ENCODE results near the gene VEGFC.
A peak's percentile ranks its signal among the peaks of the same experiment; 100 is the strongest.

VEGFC gene, protein sequence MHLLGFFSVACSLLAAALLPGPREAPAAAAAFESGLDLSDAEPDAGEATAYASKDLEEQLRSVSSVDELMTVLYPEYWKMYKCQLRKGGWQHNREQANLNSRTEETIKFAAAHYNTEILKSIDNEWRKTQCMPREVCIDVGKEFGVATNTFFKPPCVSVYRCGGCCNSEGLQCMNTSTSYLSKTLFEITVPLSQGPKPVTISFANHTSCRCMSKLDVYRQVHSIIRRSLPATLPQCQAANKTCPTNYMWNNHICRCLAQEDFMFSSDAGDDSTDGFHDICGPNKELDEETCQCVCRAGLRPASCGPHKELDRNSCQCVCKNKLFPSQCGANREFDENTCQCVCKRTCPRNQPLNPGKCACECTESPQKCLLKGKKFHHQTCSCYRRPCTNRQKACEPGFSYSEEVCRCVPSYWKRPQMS

DNA sequence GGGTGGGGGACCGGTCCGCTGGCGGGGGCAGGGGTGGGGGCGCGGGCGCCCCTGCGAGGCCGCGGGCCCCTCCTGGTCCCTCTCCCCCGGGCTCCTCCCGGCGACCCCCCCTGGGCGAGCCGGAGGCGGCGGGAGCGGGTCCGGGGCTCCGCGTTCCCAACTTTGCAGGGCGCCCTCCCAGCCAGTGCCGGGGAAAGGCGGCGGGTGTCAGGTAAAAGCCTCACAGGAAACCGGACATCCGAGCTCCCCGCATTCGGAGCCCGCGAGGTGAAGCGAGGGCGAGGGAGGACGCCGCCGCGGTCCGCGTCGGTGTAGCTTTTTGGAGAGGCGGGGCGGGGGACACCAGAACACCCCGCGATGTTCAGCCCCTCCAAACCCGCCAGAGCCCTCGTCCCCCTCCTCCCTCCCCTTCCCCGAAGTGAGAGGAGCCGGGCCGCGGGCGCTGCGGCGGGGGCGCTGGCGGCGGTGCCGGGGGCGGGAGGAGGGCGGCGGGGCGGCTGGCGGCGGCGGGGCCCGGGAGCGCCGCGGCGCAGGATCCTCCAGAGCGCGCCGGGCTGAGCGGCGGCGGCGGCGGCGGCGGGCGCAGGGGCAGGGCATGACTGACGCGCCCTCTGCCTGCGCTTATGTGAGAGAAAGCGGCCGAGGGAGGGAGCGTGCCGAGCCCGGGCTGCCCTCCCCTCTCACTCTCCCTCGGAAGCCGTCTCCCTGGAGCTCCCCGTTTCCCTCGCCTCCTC lies at the start of gene VEGFC:
Gene VEGFC (minus strand): TSS at position 597 of the 734 bp plus-strand sequence. CDS start 611 bp downstream, outside the sequence.
- DNase-seq (ENCODE audit: low spot score) = peak; percentile 70

DNA sequence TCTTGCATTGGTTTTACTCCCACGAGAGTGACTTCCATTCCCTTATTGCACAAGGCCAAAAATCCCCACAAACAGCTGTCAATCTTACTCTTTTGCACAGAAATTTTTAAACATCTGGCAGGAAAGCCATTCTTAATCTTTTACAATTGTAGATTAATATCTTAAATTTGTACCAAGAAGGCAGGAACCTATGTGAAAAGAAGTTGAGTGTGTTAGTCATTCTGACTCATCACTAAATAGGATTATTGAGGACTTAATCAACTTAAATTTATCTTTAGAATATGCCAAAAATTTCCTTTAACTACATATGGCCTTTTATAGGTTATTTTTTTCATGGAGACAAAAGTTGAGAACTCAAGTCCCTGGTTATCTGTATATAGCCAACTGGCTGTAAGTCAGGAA lies 49.0 kb upstream of the VEGFC start:
- DNase-seq (ENCODE audit: low spot score) = no peak

DNA sequence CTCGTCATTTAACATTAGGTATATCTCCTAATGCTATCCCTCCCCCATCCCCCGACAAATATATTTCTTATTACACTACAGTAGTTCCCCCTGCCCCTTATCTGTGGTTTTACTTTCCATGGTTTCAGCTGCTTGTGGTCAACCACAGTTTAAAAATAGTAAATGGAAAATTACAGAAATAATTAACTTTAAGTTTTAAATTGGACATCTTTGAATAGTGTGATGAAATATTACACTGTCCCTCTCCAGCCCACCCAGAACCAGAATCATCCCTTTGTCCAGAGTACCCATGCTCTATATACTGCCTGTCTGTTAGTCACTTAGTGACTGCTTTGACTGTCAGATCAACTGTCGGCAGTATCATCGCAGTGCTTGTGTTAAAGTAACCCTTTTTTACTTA lies 47.4 kb upstream of the VEGFC start:
- DNase-seq (ENCODE audit: low spot score) = no peak

DNA sequence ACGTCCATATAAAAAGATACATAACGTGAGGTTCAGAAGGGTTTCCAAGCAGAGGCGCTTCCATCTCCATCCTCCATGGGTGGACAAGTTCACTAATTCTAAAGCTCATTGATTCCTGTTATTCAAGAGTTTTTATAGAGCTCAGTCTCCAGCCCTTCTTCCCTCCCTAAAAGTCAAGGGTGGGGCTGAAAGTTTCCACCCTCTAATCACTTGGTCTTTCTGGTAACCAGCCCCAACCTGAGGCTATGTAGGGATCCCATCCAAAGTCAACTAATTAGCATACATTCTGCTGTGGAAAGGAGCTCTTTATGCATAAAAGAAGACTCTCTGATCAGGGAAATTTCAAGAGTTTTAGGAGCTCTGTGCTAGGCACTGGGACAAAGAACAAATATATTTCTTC lies 46.9 kb upstream of the VEGFC start:
- no peak for DNase-seq (ENCODE audit: low spot score)

DNA sequence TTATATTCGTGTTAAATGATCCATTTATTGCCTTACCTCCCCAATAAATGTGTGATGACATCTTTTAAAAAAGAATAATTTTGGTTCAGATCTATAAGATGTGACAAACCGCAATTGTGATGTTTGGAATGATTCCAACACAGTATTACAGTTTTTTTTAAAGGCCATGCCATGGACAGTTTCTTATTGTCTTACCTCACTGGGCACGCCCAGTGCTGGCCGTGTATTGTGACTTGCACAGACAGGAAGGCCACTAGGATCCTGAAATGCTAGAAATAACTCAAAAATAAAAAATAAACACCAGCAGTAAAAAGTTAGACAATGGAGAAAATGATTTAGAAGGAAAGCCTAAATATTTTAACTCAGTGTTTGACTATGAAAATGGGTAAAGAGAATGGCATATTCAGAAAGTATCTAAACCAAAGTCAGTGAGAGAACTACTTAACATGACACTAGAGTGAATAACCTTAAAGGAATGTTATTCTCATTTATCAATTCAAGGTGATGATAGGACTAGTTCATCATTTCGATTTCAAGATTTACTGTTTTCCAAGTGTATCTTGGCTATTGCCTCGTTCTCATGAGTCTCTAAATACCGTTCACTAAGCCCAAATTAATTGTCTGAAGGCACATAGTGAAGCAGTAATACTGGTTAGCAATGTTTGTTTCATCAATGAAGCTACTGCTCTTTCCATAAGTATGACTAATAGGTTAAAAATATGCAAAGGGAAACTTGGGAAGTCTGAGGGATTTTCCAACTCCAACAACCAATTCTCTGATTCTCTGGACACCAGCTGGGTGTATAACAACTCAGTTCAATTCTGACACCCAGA lies 46.1 kb upstream of the VEGFC start:
- DNase-seq (ENCODE audit: low spot score) = peak; percentile 78

DNA sequence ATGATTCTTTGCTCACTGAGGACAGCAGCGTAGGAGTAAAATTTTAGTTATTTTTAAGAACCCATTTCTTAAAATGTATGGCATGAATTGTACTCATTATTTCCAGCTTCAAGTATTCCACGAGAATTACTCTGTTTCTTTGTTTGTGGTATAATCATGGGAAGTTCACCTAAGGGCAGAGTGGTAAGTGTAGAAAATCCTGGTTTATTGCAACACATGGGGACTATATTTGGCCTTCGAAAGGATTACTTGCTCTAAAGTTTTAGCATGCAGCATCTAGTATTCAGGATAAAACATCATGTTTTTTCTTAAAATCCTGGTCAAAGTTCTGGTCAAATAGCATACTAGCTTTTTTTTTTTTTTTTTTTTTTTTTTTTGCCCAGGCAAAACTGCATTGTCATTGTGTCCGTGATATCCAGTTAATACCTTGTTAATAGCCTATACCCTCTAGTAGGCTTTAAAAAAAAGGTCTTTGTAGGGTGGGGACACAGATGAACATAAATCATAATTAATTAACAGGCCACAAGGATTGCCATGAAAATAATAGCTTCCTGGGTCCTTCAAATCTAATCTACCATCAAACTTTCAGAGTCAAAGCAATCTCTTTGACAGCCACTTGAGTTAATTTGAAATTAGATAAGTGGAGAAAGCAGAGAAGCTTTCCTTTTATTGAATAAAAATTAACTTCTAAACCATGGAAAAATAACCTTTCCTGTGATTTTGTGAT lies 44.6 kb upstream of the VEGFC start:
- DNase-seq (ENCODE audit: low spot score) = no peak

DNA sequence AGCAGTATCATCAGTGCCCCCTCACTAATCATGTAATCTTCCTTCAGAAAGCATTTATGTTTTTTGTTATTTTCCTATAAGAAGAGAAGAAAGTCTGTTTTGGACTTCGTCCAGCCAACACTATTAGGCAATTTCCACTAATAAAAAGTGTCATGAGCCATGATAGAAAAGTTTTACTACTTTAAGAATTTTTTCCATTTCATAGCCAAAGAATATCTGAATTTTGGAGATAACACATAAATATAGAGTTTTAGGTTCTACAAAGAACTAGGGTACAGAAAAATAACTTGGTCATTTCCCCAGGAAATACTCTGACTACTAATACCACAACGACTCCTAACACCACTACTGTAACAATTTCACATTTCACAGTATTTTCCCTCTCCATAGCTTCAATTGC lies 41.8 kb upstream of the VEGFC start:
- DNase-seq (ENCODE audit: low spot score) = no peak

DNA sequence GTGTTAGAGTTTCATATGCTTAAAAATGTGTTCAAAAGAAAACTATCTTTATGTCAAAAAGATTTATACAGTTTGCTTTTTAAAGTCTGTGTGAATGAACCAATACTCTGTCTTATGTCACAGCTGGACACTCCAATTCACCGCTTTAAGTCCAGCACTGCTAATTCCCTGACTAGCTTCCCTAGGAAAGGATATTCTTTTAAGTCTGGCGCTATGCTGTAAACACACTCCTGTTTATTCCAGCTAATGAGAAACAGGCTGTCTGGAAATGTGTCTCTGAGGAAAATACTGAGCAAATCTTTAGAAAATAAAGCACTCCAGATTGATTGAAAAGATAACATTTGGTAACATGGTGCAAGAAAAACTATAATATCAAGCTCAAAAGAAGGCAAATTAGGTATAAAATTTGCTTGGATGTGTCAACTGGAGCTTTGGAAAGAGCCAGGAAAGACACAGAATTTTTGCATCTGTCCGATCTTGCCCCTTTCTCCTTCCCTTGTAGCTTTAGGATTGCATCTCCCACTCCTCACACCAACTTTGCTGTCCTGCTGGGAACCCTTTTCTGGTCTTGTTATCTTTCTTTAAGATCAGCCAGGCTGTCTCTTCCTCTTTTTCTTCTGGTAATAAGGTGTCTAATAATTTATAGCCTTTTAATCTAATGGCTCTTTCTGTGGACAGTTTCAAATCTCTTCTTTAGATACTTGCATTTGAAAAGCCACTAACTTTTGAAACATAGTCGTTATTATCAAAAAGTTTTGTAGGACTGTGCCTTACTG lies 40.9 kb upstream of the VEGFC start:
- DNase-seq (ENCODE audit: low spot score) = peak; percentile 24

DNA sequence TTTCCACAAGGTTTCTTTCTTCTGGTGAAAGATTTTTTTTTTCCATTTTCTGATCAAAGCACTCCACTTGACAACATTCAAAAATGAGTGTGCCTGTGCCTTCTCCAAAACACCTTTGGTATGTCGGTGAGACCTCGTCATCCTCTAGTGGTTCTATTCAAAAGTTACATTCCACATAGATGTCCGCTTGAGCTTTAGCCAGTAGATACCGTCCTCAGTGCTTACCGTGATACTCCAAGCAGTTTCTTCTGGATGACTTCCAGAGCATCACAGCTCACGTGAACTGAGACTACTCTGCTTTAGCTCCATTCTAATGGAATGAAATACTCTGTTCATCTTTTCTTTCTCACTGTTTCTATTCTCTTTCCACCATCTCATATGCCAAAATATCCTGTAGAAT lies 38.2 kb upstream of the VEGFC start:
- DNase-seq (ENCODE audit: low spot score) = no peak

DNA sequence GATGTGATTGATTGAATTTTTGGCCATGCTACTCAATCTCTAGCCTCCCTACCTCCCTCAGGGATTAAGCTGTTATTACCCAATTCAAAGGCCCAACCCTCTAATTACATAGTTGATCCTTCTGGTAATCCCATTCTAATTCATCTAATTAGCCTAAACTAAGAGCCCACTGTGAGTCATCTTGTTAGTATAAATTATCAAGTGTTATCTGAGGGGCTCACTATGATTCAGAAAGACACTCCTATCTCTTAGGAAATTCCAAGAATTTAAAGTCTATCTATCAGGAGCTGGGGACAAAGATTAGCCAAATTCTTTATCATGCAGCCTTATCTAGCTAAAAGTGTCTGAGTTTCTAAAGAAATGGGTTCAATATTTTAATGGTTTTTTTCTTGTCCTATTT lies 32.9 kb upstream of the VEGFC start:
- no peak for DNase-seq (ENCODE audit: low spot score)

DNA sequence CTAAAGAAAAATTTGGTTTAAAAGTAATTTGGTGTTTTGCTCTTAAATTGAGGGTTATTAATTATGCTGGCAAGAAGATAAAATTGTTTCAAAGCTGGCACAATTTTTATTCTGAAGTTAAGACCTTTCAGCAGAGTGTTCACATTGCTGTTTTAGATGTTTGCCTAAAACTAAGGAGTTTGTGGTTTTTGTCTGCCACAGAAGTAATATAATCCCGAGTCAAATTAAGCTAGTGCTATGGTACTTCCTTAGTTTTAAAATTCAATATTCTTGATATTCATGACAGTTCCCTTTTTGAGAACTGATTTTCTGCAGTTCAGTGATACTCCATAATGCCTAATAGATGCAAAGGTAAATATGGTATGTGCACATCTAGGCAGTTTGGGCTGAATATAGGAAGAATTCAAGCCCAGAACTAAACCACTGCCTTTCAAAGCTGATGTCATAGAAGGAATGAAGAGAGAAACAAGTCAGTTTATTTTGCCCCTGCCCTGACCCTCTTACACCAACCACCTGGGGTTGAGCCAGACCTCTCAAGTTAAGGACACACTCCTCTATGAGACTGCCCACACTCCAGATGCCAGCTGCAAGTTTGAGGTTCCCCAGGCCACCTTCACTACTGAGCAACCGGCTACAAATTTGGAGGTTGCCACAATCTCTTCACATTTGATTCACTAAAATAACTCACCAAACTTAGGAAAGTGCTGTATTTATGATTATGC lies 32.1 kb upstream of the VEGFC start:
- no peak for DNase-seq (ENCODE audit: low spot score)

DNA sequence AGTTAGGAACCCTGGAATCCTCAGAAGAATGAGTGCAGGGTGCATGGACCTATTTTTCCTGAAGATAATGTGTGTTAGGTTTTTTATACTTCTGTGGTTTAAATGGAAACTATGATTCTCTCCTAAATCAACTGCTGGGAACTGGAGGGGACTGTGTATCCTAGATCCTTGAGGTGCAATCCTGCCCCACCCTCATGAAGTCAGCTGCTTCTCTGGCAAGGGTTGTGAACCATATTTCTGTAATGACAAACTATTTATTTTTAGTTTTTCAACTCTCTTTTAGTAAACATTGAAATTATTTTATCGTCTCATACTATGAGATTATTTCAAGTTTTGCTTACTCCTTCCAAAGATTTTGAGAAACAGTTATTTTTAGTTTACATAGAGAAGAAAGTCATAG lies 25.8 kb upstream of the VEGFC start:
- DNase-seq (ENCODE audit: low spot score) = peak; percentile 48

DNA sequence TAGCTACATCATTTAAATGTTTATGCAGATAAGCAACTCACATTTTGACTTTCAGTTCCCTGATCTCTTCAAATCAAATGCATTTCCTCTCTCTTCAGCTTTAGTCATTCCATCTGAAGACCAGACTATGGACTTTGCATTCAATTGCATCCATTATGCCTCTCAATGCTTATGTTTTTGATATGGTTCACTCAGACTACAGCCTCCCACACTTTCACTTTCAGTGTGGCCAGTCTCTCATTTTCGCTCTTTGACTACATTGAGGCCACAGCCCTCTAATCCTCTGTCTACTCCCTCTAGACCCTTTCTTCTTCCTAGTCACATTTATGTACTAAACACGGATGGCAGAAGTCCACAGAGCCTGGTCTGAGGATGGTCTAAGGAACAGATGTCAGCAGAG lies 24.5 kb upstream of the VEGFC start:
- no peak for DNase-seq (ENCODE audit: low spot score)

DNA sequence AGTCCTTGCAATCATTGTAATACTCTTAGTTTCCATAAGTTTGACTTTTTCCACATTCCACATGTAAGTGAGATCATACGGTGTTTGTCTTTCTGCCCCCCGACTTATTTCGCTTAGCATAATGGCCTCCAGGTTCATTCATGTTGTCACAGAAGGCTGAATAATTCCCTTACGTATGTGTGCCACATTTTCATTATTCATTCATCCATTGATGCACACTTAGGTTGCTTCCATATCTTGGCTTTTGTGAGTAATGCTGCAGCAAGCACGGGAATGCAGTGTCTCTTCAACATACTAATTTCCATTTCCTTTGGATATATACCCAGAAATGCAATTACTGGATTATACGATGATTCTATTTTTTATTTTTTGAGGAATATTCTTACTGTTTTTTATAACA lies 22.0 kb upstream of the VEGFC start:
- no peak for DNase-seq (ENCODE audit: low spot score)

DNA sequence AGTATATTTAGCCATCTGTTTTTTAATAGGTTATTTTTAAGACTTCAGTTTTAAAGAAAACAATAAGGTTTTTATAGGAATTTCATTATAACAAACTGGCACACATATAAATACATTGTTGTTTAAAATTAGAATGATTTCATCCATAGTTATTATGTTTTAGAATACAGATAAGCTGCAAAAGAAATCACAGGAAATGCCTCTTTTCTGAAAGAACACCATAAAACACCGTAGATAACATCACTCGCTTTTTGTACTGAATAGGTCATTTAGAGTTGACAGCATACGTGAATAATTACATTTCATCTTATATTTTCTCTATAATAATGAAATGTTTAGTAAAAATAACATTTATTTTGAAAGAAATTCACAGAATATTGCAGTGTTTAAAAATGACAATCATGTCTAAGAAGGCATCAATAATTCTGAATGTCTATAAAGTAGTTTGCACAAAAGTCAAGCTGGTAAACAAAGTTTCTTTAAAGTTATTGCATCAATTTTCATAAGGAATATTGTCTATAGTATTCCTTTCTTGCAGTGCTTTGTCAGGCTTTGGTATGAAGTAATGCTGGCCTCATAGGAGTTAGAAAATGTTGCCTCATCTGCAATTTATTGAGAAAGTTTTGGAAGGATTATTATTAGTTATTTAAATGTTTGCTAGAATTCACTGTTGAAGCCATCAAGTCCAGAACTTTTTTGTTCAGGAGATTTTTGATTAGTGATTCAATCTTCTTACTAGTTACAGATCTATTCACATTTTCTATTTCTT lies 17.9 kb upstream of the VEGFC start:
- no peak for DNase-seq (ENCODE audit: low spot score)

DNA sequence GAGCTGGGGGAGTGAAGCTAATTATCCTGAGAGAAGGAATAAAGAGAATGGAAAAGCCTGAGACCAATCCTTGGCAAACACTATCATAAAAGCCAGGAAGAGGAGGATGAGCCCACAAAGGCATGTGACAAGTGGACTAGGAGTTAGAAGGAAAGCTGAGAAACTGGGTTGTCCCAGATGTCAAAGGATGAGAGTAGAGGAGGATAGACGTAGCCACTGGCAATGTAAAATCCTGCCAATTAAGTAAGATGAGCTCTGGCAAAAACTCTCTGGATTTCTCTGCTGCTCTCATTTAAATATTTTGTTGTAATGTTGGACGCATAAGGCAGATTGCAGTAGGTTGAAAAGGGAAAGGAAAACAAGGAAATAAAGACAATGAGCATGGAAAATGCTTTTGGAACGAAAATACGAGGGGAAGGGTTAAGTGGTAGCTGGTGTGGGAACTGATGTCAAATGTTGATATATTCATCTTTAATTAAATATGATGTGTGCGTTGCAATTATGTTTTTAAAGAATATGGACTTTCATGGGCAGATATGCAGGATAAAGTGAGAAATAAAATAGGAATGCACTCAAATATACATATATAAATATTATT lies 14.2 kb upstream of the VEGFC start:
- DNase-seq (ENCODE audit: low spot score) = no peak

DNA sequence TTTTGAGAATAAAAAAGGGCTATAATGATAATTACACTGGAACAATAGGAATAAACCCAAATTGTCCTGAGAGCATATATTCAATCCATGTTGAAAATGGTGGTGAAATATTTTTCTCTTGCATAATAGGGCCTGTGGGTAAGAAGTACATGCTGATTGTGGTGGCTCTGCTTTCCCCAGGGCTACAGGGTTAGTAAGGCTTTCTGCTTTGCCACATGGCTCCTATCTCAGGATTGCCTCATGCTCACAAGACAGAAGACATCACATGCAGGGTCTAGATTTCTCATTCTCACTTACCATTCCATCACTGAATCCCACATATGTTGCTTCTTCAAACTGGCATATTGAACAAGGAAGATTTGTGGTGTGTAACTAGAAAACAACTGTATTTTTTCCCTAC lies 12.4 kb upstream of the VEGFC start:
- peak; percentile 52 for DNase-seq (ENCODE audit: low spot score)

DNA sequence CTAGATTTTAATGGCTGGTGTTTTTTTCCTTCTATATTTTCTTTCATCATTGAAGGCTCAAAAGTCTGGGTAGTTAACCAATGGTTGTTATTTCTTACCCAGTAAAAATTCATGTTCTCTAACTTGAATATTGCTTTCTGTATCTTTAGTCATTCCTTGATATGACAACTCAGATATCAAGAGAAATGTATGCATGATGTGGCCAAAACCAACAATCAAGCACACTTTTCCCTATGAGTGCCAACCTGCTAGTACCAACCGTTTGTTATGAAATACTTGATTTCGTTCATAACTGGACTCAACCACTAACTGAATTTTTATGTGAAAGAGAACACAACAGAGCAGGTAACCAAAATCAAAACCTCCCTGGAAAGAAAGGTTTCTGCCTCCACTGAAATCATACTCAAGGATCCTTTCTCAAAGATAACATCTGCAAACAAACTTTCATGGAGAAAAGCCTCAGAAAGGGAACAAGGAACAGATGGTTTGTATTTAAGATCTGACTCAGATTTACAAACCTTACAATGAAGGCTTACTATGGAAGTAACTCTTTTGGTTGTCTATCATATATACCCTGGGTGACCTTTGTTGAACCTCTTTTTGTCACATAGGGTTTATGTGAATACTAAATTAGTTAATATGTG lies 8.3 kb upstream of the VEGFC start:
- DNase-seq (ENCODE audit: low spot score) = peak; percentile 29

DNA sequence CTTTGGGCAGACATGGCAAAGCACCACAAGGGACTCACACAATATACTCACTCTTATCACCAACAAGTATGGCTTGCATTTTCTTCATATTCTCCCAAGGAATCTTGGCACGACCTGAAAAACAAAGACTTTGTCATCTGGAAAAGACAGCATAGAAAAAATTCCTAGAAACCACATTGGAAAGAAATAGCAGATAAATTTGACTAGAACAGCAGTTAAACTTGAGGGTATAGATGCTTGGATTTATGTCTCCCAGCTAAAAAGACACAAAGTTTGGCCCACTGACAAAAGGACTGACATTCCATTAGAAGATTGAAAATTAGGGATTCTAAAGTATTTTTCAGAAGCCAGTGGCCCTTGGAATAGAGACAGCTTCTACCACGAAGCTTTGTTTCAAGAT lies 6.9 kb upstream of the VEGFC start:
- peak; percentile 42 for DNase-seq (ENCODE audit: low spot score)
